H1 (cell line): ENCODE results near the gene ANKRD13B. TPM values are rescaled to one million over a fixed set of nuclear protein-coding genes. Genes with fewer than 3 reads are reported as not detected.

Experiments
- CTCF ChIA-PET: fragments of 300-600 bp; sonication (Branson Sonifier 250); formaldehyde crosslinking; loops from one replicate; lab custom pipeline; 2021; ENCODE audit not compliant: partially characterized antibody; lab: Charles Lee
- POLR2A ChIA-PET: fragments of 300-600 bp; sonication (Branson Sonifier 250); formaldehyde crosslinking; loops from one replicate; lab custom pipeline; 2021; ENCODE audit warnings: inconsistent platforms; ENCODE audit not compliant: partially characterized antibody; lab: Charles Lee
- DNase-seq, 2 experiments: peaks; one replicate each; pipeline versions ENCODE4 v3.0.0 to v3.0.0-alpha.2; 2010 to 2022; ENCODE audit warnings: low spot score in 2 of 2, low read depth in 1 of 2, mixed read lengths in 1 of 2
- FAIRE-seq: peaks from 2 replicates; lab custom pipeline; 2011; peaks lifted over from hg19 to GRCh38; lab: Jason Lieb, UNC
- H2AFZ ChIP-seq: 2 replicates; pipeline ENCODE4 v1.8.1; 2012; ENCODE audit warnings: low read length, inconsistent platforms
- H2AK5ac ChIP-seq: 2 replicates; pipeline ENCODE4 v1.6.1; 2013; ENCODE audit warnings: low read depth, low read length
- H2BK120ac ChIP-seq: replicated peaks from 2 replicates; pipeline ENCODE3; 2013; ENCODE audit warnings: low read depth, low read length, inconsistent platforms
- H2BK12ac ChIP-seq: 2 replicates; pipeline ENCODE4 v1.6.1; 2013; ENCODE audit warnings: low read depth, low read length
- H2BK15ac ChIP-seq: 2 replicates; pipeline ENCODE4 v1.6.1; 2013; ENCODE audit warnings: low read length
- H2BK20ac ChIP-seq: 2 replicates; pipeline ENCODE4 v1.6.1; 2013; ENCODE audit warnings: low read length
- H2BK5ac ChIP-seq: 2 replicates; pipeline ENCODE4 v1.6.1; 2013; ENCODE audit warnings: low read depth, low read length
- H3K14ac ChIP-seq: 2 replicates; pipeline ENCODE4 v1.6.1; 2013; ENCODE audit warnings: inconsistent platforms; ENCODE audit not compliant: insufficient read length
- H3K18ac ChIP-seq: 2 replicates; pipeline ENCODE4 v1.6.1; 2013; ENCODE audit warnings: low read length; ENCODE audit errors: extremely low read depth
- H3K23ac ChIP-seq: 2 replicates; pipeline ENCODE4 v1.6.1; 2013; ENCODE audit warnings: inconsistent platforms; ENCODE audit not compliant: insufficient read length
- H3K23me2 ChIP-seq: 2 replicates; pipeline ENCODE4 v1.6.1; 2013; ENCODE audit warnings: low read depth, low read length
- H3K27ac ChIP-seq: 2 replicates; pipeline ENCODE4 v1.6.1; 2011; ENCODE audit warnings: low read depth, low read length, inconsistent platforms
- H3K27me3 ChIP-seq, 4 experiments: replicated peaks in 1 of 4; 1 replicate in 1 of 4; 2 replicates in 3 of 4; pipeline versions ENCODE4 v1.6.1 to v1.8.1; 2011 to 2013; ENCODE audit warnings: low read length in 3 of 4, mild to moderate bottlenecking in 3 of 4, inconsistent platforms in 2 of 4, mixed read lengths in 2 of 4, moderate library complexity in 1 of 4; ENCODE audit not compliant: control insufficient read depth in 3 of 4, insufficient read depth in 3 of 4; ENCODE audit errors: extremely low read depth in 1 of 4
- H3K36me3 ChIP-seq, 4 experiments: 2 replicates each; pipeline versions ENCODE4 v1.6.1 to v1.8.1; 2011 to 2013; ENCODE audit warnings: mild to moderate bottlenecking in 4 of 4, low read length in 3 of 4, moderate library complexity in 2 of 4, control low read depth in 1 of 4, inconsistent platforms in 1 of 4; ENCODE audit not compliant: insufficient read depth in 4 of 4, control insufficient read depth in 2 of 4
- H3K4ac ChIP-seq: replicated peaks from 2 replicates; pipeline ENCODE3; 2013; ENCODE audit warnings: low read length, low read depth, mixed read lengths, inconsistent platforms; ENCODE audit not compliant: insufficient read length
- H3K4me1 ChIP-seq, 4 experiments: replicated peaks in 1 of 4; 1 replicate in 1 of 4; 2 replicates in 3 of 4; pipeline versions ENCODE4 v1.6.1 to v1.8.1; 2011 to 2013; ENCODE audit warnings: low read length in 3 of 4, inconsistent platforms in 2 of 4, mixed read lengths in 1 of 4; ENCODE audit not compliant: insufficient read depth in 4 of 4, control insufficient read depth in 3 of 4
- H3K4me2 ChIP-seq, 2 experiments: 2 replicates each; pipeline versions ENCODE4 v1.6.1 to v1.8.1; 2011 to 2013; ENCODE audit warnings: low read depth in 2 of 2, low read length in 2 of 2, control low read depth in 1 of 2, inconsistent platforms in 1 of 2, mild to moderate bottlenecking in 1 of 2; ENCODE audit not compliant: insufficient read depth in 1 of 2
- H3K4me3 ChIP-seq, 4 experiments: fragments of 200-600, 300-600 bp in 1 of 4; sonication (generic), shearing (Covaris generic), sonication (Bioruptor Twin) in 1 of 4; 2 replicates each; pipeline versions ENCODE4 v1.5.1 to v1.8.1; 2011 to 2016; ENCODE audit warnings: low read length in 4 of 4, low read depth in 3 of 4, control low read depth in 2 of 4, inconsistent platforms in 2 of 4, mild to moderate bottlenecking in 2 of 4, mixed read lengths in 1 of 4, moderate library complexity in 1 of 4; ENCODE audit not compliant: insufficient read depth in 2 of 4; ENCODE audit errors: extremely low read depth in 1 of 4
- H3K56ac ChIP-seq: replicated peaks from 2 replicates; pipeline ENCODE3; 2013; ENCODE audit warnings: low read depth, mild to moderate bottlenecking, mixed read lengths, low read length, inconsistent platforms; ENCODE audit not compliant: insufficient read length
- H3K79me1 ChIP-seq: 2 replicates; pipeline ENCODE4 v1.6.1; 2013; ENCODE audit warnings: low read depth, low read length, control low read depth
- H3K79me2 ChIP-seq, 2 experiments: 2 replicates each; pipeline versions ENCODE4 v1.6.1 to v1.8.1; 2012 to 2013; ENCODE audit warnings: low read length in 2 of 2, mild to moderate bottlenecking in 2 of 2, inconsistent platforms in 1 of 2; ENCODE audit not compliant: insufficient read depth in 2 of 2, control insufficient read depth in 1 of 2
- H3K9ac ChIP-seq, 4 experiments: replicated peaks in 1 of 4; 1 replicate in 1 of 4; 2 replicates in 3 of 4; pipeline versions ENCODE4 v1.6.1 to v1.8.1; 2011 to 2013; ENCODE audit warnings: low read depth in 3 of 4, low read length in 3 of 4, control low read depth in 2 of 4, mild to moderate bottlenecking in 2 of 4, moderate library complexity in 2 of 4, inconsistent platforms in 1 of 4; ENCODE audit errors: extremely low read depth in 1 of 4
- H3K9me3 ChIP-seq, 2 experiments: 2 replicates each; pipeline versions ENCODE4 v1.6.1 to v1.8.1; 2012 to 2013; ENCODE audit warnings: mild to moderate bottlenecking in 2 of 2, moderate library complexity in 2 of 2, control low read depth in 1 of 2, inconsistent platforms in 1 of 2, low read depth in 1 of 2, low read length in 1 of 2, mixed read lengths in 1 of 2; ENCODE audit not compliant: insufficient read depth in 2 of 2
- H4K20me1 ChIP-seq, 2 experiments: replicated peaks in 1 of 2; 2 replicates each; pipeline versions ENCODE3 to v1.8.1; 2011 to 2013; ENCODE audit warnings: inconsistent platforms in 2 of 2, low read length in 2 of 2, mild to moderate bottlenecking in 1 of 2; ENCODE audit not compliant: insufficient read depth in 2 of 2, control insufficient read depth in 1 of 2
- H4K5ac ChIP-seq: 2 replicates; pipeline ENCODE4 v1.6.1; 2013; ENCODE audit warnings: low read length, low read depth, mixed read lengths, inconsistent platforms; ENCODE audit not compliant: insufficient read length
- H4K8ac ChIP-seq: 2 replicates; pipeline ENCODE4 v1.8.0; 2013; ENCODE audit warnings: mild to moderate bottlenecking, moderate library complexity, low read length, inconsistent platforms; ENCODE audit not compliant: insufficient read depth; ENCODE audit errors: extremely low read depth
- H4K91ac ChIP-seq: replicated peaks from 2 replicates; pipeline ENCODE3; 2013; ENCODE audit warnings: low read length, mixed read lengths, inconsistent platforms; ENCODE audit not compliant: insufficient read length
- CHD1 ChIP-seq: IDR thresholded peaks from 2 replicates; pipeline ENCODE4 v1.6.1; 2012; ENCODE audit warnings: low read depth, low read length, improper control_type of control experiment
- CREB1 ChIP-seq: IDR thresholded peaks from 2 replicates; pipeline ENCODE4 v1.6.1; 2012; ENCODE audit warnings: inconsistent platforms
- CTBP2 ChIP-seq: IDR thresholded peaks from 2 replicates; pipeline ENCODE4 v1.7.0; 2011; ENCODE audit warnings: borderline replicate concordance, mild to moderate bottlenecking, moderate library complexity, mixed read lengths, low read length; ENCODE audit not compliant: insufficient read depth, insufficient read length
- EP300 ChIP-seq, 2 experiments: IDR thresholded peaks; 1 replicate in 1 of 2; 2 replicates in 1 of 2; pipeline ENCODE4 v1.6.1; 2011 to 2012; ENCODE audit warnings: low read depth in 2 of 2, low read length in 2 of 2, mild to moderate bottlenecking in 2 of 2, borderline replicate concordance in 1 of 2, inconsistent platforms in 1 of 2, moderate library complexity in 1 of 2
- KDM5A ChIP-seq: fragments of 200-600 bp; IDR thresholded peaks from 2 replicates; pipeline ENCODE4 v1.7.1; 2012; ENCODE audit warnings: mild to moderate bottlenecking, low read length, inconsistent platforms, mixed read lengths
- MAX ChIP-seq: IDR thresholded peaks from 2 replicates; pipeline ENCODE4 v1.6.1; 2012; ENCODE audit warnings: inconsistent platforms
- PHF8 ChIP-seq: fragments of 200-600 bp; sonication (generic); conservative IDR thresholded peaks from 2 replicates; pipeline ENCODE4 v1.7.1; 2012; ENCODE audit warnings: low read depth, mild to moderate bottlenecking, inconsistent platforms, low read length, moderate library complexity
- POLR2AphosphoS5 ChIP-seq: IDR thresholded peaks from 2 replicates; pipeline ENCODE4 v1.6.1; 2011; ENCODE audit warnings: low read depth, low read length
- RNF2 ChIP-seq: fragments of 200-900, 300-1000 bp; sonication (generic); IDR thresholded peaks from 2 replicates; pipeline ENCODE4 v1.7.1; 2016; ENCODE audit warnings: borderline replicate concordance, low read depth, mild to moderate bottlenecking, antibody characterized with exemption, low read length; ENCODE audit not compliant: poor library complexity, severe bottlenecking; ENCODE audit errors: missing control alignments
- SIN3A ChIP-seq, 2 experiments: IDR thresholded peaks in 1 of 2; conservative IDR thresholded peaks in 1 of 2; 2 replicates each; pipeline ENCODE4 v1.6.1; 2011 to 2012; ENCODE audit warnings: low read length in 2 of 2, improper control_type of control experiment in 1 of 2, low read depth in 1 of 2, mild to moderate bottlenecking in 1 of 2
- SP1 ChIP-seq: IDR thresholded peaks from 2 replicates; pipeline ENCODE4 v1.6.1; 2011; ENCODE audit warnings: low read depth, low read length
- TAF7 ChIP-seq: optimal IDR thresholded peaks from 2 replicates; pipeline ENCODE3; 2011; ENCODE audit warnings: low read depth, mild to moderate bottlenecking, inconsistent platforms, low read length, moderate library complexity, borderline replicate concordance
- TBP ChIP-seq: IDR thresholded peaks from 2 replicates; pipeline ENCODE4 v1.6.1; 2011; ENCODE audit warnings: low read depth, low read length, improper control_type of control experiment
- WGBS, 2 experiments: shearing (Covaris generic) in 1 of 2; methylation state at CpG; one replicate each; pipeline versions ENCODE4 v1.1.6 to v1.1.7; 2013 to 2015; ENCODE audit warnings: low lambda C conversion rate in 2 of 2, mixed read lengths in 2 of 2, inconsistent platforms in 1 of 2, low coverage in 1 of 2, missing lambda C conversion rate in 1 of 2; ENCODE audit not compliant: insufficient replicate concordance in 2 of 2, insufficient coverage in 1 of 2, insufficient read length in 1 of 2; ENCODE audit errors: extremely low coverage in 1 of 2, missing lambda C conversion rate in 1 of 2; 5-methylcytosine and 5-hydroxymethylcytosine counted together
- polyA plus RNA-seq, 7 experiments: library from polyadenylated mRNA; depleted of rRNA in 3 of 7; stranded (reverse) in 5 of 7; unstranded in 2 of 7; fragments of >200 nt in 5 of 7; fragments of 200-250 nt in 2 of 7; gene quantifications; 1 replicate in 5 of 7; 2 replicates in 1 of 7; 4 replicates in 1 of 7; pipeline versions ENCODE4 v1.2.1 to v1.2.3, GENCODE V29; 2011 to 2013; ENCODE audit warnings: missing spikeins in 2 of 7, mixed read lengths in 2 of 7
- total RNA-seq: library from RNA; stranded (reverse); fragmentation: NEBNext Ultra II Directional; extraction: Animal tissue kit (Norgen Biotek cat#: 25700); gene quantifications from 2 replicates; pipeline ENCODE4 v1.2.1, GENCODE V29; 2021

Gene ANKRD13B
- total and polyA plus RNA-seq, 2 of the 8 experiments (the other 6 are each of a cell fraction or from before 2014, with no cell fraction given): 16.4 to 48.5 TPM

- Histone ChIP-seq H3K36me3 (no peaks in the 10 kb centered on the region), H4K8ac (no peak overlapping the region), H4K91ac (no peak overlapping the region), H3K18ac (no peak overlapping the region), H4K5ac (no peak overlapping the region), H2BK120ac (no peak overlapping the region), H2AK5ac (no peak overlapping the region), H2BK15ac (no peak overlapping the region), H2AFZ (no peak overlapping the region), H3K23ac (no peak overlapping the region), H3K4me1 (peaks cover 0 to 10% (median 3%) of the 10 kb centered on the region in 4 experiments; a peak in 3 of 7 replicates), H4K20me1 (no peaks in the 10 kb centered on the region), H3K79me2 (no peaks in the 10 kb centered on the region), H3K56ac (no peak overlapping the region), H3K4me3 (no peak overlapping the region), H3K14ac (no peak overlapping the region), H3K27ac (no peak overlapping the region), H3K4me2 (no peak overlapping the region), H3K4ac (no peak overlapping the region), H2BK5ac (no peak overlapping the region), H3K23me2 (no peaks in the 10 kb centered on the region; the same call in 1 of the 2 replicates), H2BK12ac (no peak overlapping the region), H2BK20ac (no peak overlapping the region), H3K27me3 (no peaks in the 10 kb centered on the region), H3K9ac (no peak overlapping the region), H3K9me3 (no peaks in the 10 kb centered on the region), H3K79me1 (no peaks in the 10 kb centered on the region)
- no peak for DNase-seq
- POLR2A ChIA-PET: no interaction called here
- CTCF ChIA-PET: interaction anchor here (0.6 to 7.9 kb wide), 11 partner anchors 9 to 363 kb away, joined by 3 to 97 read pairs (median 4); partner anchors contain the start of gene SSH2
- no peak for FAIRE-seq
- WGBS, 2 experiments: 82% methylated on average over 2 of the region's 2 CpGs; no CpG with 5 or more reads in 1 of the 2 experiments
- TF ChIP-seq CREB1 (no peak), PHF8 (no peak), KDM5A (no peak), EP300 (IDR thresholded peaks at IDR 0.05; ENCODE audit: borderline replicate concordance in 1 of 2, low read depth in 2 of 2, low read length in 2 of 2) (no peak), RNF2 (no peak), SIN3A (conservative IDR thresholded peaks at IDR 0.05 in 1 of 2, IDR thresholded peaks at IDR 0.05 in 1 of 2; ENCODE audit: low read depth in 1 of 2, low read length in 2 of 2) (no peak), MAX (no peak), SP1 (no peak), CTBP2 (no peak), TBP (no peak), CHD1 (no peak), TAF7 (no peak), POLR2AphosphoS5 (no peak)
These were observed 49.3 kb downstream of the ANKRD13B start for GRCh38 chr17:29642171-29642611.
